Central memory CD8-positive, alpha-beta T cell (primary cell): ENCODE results near the gene EPYC.

Experiments used
- ATAC-seq: fragments of 150-1000 bp; cut with Tn5 transposase; replicated peaks from 2 replicates; pipeline ENCODE4 v1.10.0; 2022; ENCODE audit warnings: mild to moderate bottlenecking, moderate FRiP score, moderate number of reproducible peaks; ENCODE audit not compliant: poor library complexity, severe bottlenecking; ENCODE audit errors: extremely low read depth
- DNase-seq, 2 donors: peaks; one replicate each; pipeline ENCODE4 v3.0.0; 2021; ENCODE audit warnings: low spot score in 2 of 2
- H3K27ac Mint-ChIP-seq: one replicate; pipeline ENCODE4 v1.8.0; 2022; ENCODE audit warnings: low read depth, mild to moderate bottlenecking, moderate library complexity, mixed read lengths
- H3K27me3 Mint-ChIP-seq: one replicate; pipeline ENCODE4 v1.8.0; 2022; ENCODE audit warnings: mixed read lengths
- H3K36me3 Mint-ChIP-seq: one replicate; pipeline ENCODE4 v1.8.0; 2022; ENCODE audit warnings: mild to moderate bottlenecking, moderate library complexity, mixed read lengths; ENCODE audit not compliant: insufficient read depth
- H3K4me1 Mint-ChIP-seq: one replicate; pipeline ENCODE4 v1.8.0; 2022; ENCODE audit warnings: mixed read lengths
- H3K4me3 Mint-ChIP-seq: one replicate; pipeline ENCODE4 v1.8.0; 2022; ENCODE audit warnings: mild to moderate bottlenecking, moderate library complexity, mixed read lengths
- H3K9me3 Mint-ChIP-seq: one replicate; pipeline ENCODE4 v1.8.0; 2022; ENCODE audit warnings: mixed read lengths

EPYC gene

GRCh38 chr12:91004872-91005271 is at the start of gene EPYC:
Gene EPYC, minus strand, starts transcription at chr12:91004972. Its CDS starts 2,407 bp downstream, at chr12:91002565.
- DNase-seq (no peak), ATAC-seq (no peak)
- no peaks in the 10 kb centered on the region for H3K36me3 Mint-ChIP-seq
- no peak within 1 kb of the TSS for H3K4me3 Mint-ChIP-seq
- H3K4me1 Mint-ChIP-seq: no peaks in the 10 kb centered on the region
- H3K27ac Mint-ChIP-seq: no peak within 1 kb of the TSS
- no peaks in the 10 kb centered on the region for H3K27me3 Mint-ChIP-seq
- H3K9me3 Mint-ChIP-seq: no peaks in the 10 kb centered on the region

- Mint-ChIP-seq H3K36me3 (no peaks in the 10 kb centered on the region), H3K27me3 (no peaks in the 10 kb centered on the region), H3K4me1 (no peaks in the 10 kb centered on the region), H3K9me3 (no peaks in the 10 kb centered on the region), H3K27ac (no peak overlapping the region), H3K4me3 (no peak overlapping the region)
- no peak for ATAC-seq
- no peak for DNase-seq
Observed at GRCh38 chr12:91053951-91054715, 49.4 kb upstream of the EPYC start.

- no peak for ATAC-seq
- no peaks in the 10 kb centered on the region for H3K4me1 Mint-ChIP-seq
Observed at GRCh38 chr12:91052026-91052425, 47.3 kb upstream of the EPYC start.

GRCh38 chr12:91044586-91044985 is 39.8 kb upstream of the EPYC start:
- no peaks in the 10 kb centered on the region for H3K4me1 Mint-ChIP-seq
- H3K4me3 Mint-ChIP-seq: no peak overlapping the region
- no peak for ATAC-seq
- no peak overlapping the region for H3K27ac Mint-ChIP-seq
- H3K36me3 Mint-ChIP-seq: no peaks in the 10 kb centered on the region
- no peaks in the 10 kb centered on the region for H3K9me3 Mint-ChIP-seq
- no peak for DNase-seq
- no peaks in the 10 kb centered on the region for H3K27me3 Mint-ChIP-seq

More at GRCh38 chr12:91052026-91052425, 47.3 kb upstream of the EPYC start:
- Mint-ChIP-seq H3K27ac (no peak overlapping the region), H3K36me3 (no peaks in the 10 kb centered on the region), H3K9me3 (no peaks in the 10 kb centered on the region), H3K27me3 (no peaks in the 10 kb centered on the region), H3K4me3 (no peak overlapping the region)
- DNase-seq: no peak

- Mint-ChIP-seq H3K4me1 (no peaks in the 10 kb centered on the region), H3K36me3 (no peaks in the 10 kb centered on the region), H3K4me3 (no peak overlapping the region), H3K27me3 (no peaks in the 10 kb centered on the region), H3K27ac (no peak overlapping the region), H3K9me3 (no peaks in the 10 kb centered on the region)
- no peak for DNase-seq
- no peak for ATAC-seq
Observed at GRCh38 chr12:91043408-91043807, 38.6 kb upstream of the EPYC start.

- ATAC-seq: no peak
- Mint-ChIP-seq H3K4me1 (no peaks in the 10 kb centered on the region), H3K4me3 (no peak overlapping the region), H3K9me3 (no peaks in the 10 kb centered on the region), H3K27me3 (no peaks in the 10 kb centered on the region), H3K27ac (no peak overlapping the region), H3K36me3 (no peaks in the 10 kb centered on the region)
- no peak for DNase-seq
Observed at GRCh38 chr12:91040096-91040755, 35.5 kb upstream of the EPYC start.

- no peaks in the 10 kb centered on the region for H3K9me3 Mint-ChIP-seq
- ATAC-seq (no peak), DNase-seq (no peak)
- no peaks in the 10 kb centered on the region for H3K4me1 Mint-ChIP-seq
- no peaks in the 10 kb centered on the region for H3K36me3 Mint-ChIP-seq
- no peak overlapping the region for H3K4me3 Mint-ChIP-seq
- H3K27me3 Mint-ChIP-seq: no peaks in the 10 kb centered on the region
- no peak overlapping the region for H3K27ac Mint-ChIP-seq
Observed at GRCh38 chr12:91037276-91037675, 32.5 kb upstream of the EPYC start.

GRCh38 chr12:91033251-91033650 is 28.5 kb upstream of the EPYC start:
- DNase-seq (no peak), ATAC-seq (no peak)
- no peak overlapping the region for H3K27ac Mint-ChIP-seq
- H3K4me1 Mint-ChIP-seq: no peaks in the 10 kb centered on the region
- H3K9me3 Mint-ChIP-seq: no peaks in the 10 kb centered on the region
- H3K36me3 Mint-ChIP-seq: no peaks in the 10 kb centered on the region
- no peaks in the 10 kb centered on the region for H3K27me3 Mint-ChIP-seq
- no peak overlapping the region for H3K4me3 Mint-ChIP-seq

GRCh38 chr12:91023326-91024004 is 18.7 kb upstream of the EPYC start:
- Mint-ChIP-seq H3K4me1 (no peaks in the 10 kb centered on the region), H3K27ac (no peak overlapping the region), H3K27me3 (no peaks in the 10 kb centered on the region), H3K9me3 (no peaks in the 10 kb centered on the region), H3K36me3 (no peaks in the 10 kb centered on the region), H3K4me3 (no peak overlapping the region)
- DNase-seq (no peak), ATAC-seq (no peak)

GRCh38 chr12:91021076-91021475 is 16.3 kb upstream of the EPYC start:
- no peaks in the 10 kb centered on the region for H3K36me3 Mint-ChIP-seq
- no peaks in the 10 kb centered on the region for H3K27me3 Mint-ChIP-seq
- H3K27ac Mint-ChIP-seq: no peak overlapping the region
- no peak for DNase-seq
- no peaks in the 10 kb centered on the region for H3K4me1 Mint-ChIP-seq
- no peak overlapping the region for H3K4me3 Mint-ChIP-seq
- no peak for ATAC-seq
- no peaks in the 10 kb centered on the region for H3K9me3 Mint-ChIP-seq

GRCh38 chr12:91019455-91019854 is 14.7 kb upstream of the EPYC start:
- H3K4me1 Mint-ChIP-seq: no peaks in the 10 kb centered on the region
- H3K27me3 Mint-ChIP-seq: peaks cover under 1% of the 10 kb centered on the region
- H3K9me3 Mint-ChIP-seq: peaks cover 8% of the 10 kb centered on the region
- no peak overlapping the region for H3K27ac Mint-ChIP-seq
- ATAC-seq (no peak), DNase-seq (no peak)
- no peaks in the 10 kb centered on the region for H3K36me3 Mint-ChIP-seq
- no peak overlapping the region for H3K4me3 Mint-ChIP-seq

GRCh38 chr12:91017511-91018263 is 12.9 kb upstream of the EPYC start:
- H3K4me3 Mint-ChIP-seq: no peak overlapping the region

More at GRCh38 chr12:91017511-91018263, 12.9 kb upstream of the EPYC start:
- Mint-ChIP-seq H3K36me3 (no peaks in the 10 kb centered on the region), H3K4me1 (no peaks in the 10 kb centered on the region), H3K9me3 (peaks cover 14% of the 10 kb centered on the region), H3K27me3 (peaks cover 10% of the 10 kb centered on the region), H3K27ac (no peak overlapping the region)
- ATAC-seq (no peak), DNase-seq (no peak)
